Effector memory CD8-positive, alpha-beta T cell (primary cell): ENCODE results near the gene LAMP1.
"Not testable (repeated sequence)": the region's sequence is repeated elsewhere in the genome, so short reads cannot be mapped to it uniquely, and the experiment has no call there.

ENCODE experiments used
- ATAC-seq: fragments of 150-1000 bp; cut with Tn5 transposase; replicated peaks from 2 replicates; pipeline ENCODE4 v1.10.0; 2021; ENCODE audit warnings: mild to moderate bottlenecking, moderate library complexity
- DNase-seq, 3 experiments: peaks; one replicate each; pipeline ENCODE4 v3.0.0; 2021
- H3K27ac Mint-ChIP-seq, 2 donors: one replicate each; pipeline ENCODE4 v1.8.0; 2022; ENCODE audit warnings: mild to moderate bottlenecking in 2 of 2, mixed read lengths in 2 of 2, moderate library complexity in 2 of 2
- H3K27me3 Mint-ChIP-seq, 2 donors: one replicate each; pipeline ENCODE4 v1.8.0; 2022; ENCODE audit warnings: mixed read lengths in 2 of 2
- H3K36me3 Mint-ChIP-seq: one replicate; pipeline ENCODE4 v1.8.0; 2022; ENCODE audit warnings: mild to moderate bottlenecking, moderate library complexity, mixed read lengths; ENCODE audit not compliant: insufficient read depth
- H3K4me1 Mint-ChIP-seq, 2 donors: one replicate each; pipeline ENCODE4 v1.8.0; 2022; ENCODE audit warnings: low read depth in 2 of 2, mixed read lengths in 2 of 2
- H3K4me3 Mint-ChIP-seq, 2 donors: one replicate each; pipeline ENCODE4 v1.8.0; 2022; ENCODE audit warnings: mild to moderate bottlenecking in 2 of 2, mixed read lengths in 2 of 2, moderate library complexity in 2 of 2
- H3K9me3 Mint-ChIP-seq, 2 donors: one replicate each; pipeline ENCODE4 v1.8.0; 2022; ENCODE audit warnings: mixed read lengths in 2 of 2

LAMP1 gene

DNA sequence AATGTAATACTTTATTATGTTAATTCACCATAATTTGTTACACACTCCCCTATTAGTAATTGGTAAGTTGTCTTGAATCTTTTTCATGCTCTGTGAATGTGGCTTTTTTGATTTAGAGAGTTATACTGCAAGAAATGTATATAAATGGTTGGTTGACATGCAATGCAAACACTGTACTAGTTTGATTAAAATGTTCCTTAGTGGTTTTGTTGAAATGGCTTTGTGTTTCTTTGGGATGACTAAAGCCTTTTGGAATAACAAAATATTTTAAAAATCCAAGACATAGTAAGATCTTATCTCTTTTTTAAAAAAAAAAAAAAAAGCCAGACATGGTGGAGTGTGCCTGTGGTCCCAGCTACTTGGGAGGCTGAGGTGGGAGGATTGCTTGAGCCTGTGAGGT lies 10.5 kb downstream of the LAMP1 start:
- DNase-seq (no peak), ATAC-seq (no peak)
- Mint-ChIP-seq H3K4me1 (peaks cover 19 to 26% of the 10 kb centered on the region in 2 donors), H3K36me3 (peaks cover 70% of the 10 kb centered on the region), H3K9me3 (no peaks in the 10 kb centered on the region), H3K27ac (peak overlapping the region in 1 of 2 donors; percentile 22), H3K27me3 (no peaks in the 10 kb centered on the region), H3K4me3 (no peak overlapping the region)

DNA sequence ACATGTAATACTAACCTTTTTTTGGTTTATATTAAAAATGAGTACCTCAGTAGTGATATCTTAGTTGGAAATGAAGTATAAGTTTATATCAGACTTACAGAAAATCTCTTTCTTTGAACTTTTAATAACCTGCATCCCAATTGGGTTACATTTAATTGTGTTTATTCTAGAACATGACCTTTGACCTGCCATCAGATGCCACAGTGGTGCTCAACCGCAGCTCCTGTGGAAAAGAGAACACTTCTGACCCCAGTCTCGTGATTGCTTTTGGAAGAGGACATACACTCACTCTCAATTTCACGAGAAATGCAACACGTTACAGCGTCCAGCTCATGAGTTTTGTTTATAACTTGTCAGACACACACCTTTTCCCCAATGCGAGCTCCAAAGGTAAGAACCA lies 12.4 kb downstream of the LAMP1 start:
- no peak for ATAC-seq
- H3K4me3 Mint-ChIP-seq = no peak overlapping the region
- peaks cover 68% of the 10 kb centered on the region for H3K36me3 Mint-ChIP-seq

DNA sequence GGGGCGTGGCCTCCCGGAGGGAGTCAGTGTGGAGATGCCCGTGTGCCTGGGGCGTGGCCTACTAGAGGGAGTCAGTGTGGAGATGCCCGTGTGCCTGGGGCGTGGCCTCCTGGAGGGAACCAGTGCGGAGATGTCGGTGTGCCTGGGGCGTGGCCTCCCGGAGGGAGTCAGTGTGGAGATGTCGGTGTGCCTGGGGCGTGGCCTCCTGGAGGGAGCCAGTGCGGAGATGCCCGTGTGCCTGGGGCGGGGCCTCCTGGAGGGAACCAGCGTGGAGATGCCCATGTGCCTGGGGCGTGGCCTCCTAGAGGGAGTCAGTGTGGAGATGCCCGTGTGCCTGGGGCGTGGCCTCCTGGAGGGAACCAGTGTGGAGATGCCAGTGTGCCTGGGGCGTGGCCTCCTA lies 17.1 kb downstream of the LAMP1 start:
- H3K9me3 Mint-ChIP-seq, H3K27me3 Mint-ChIP-seq, H3K27ac Mint-ChIP-seq, H3K4me3 Mint-ChIP-seq, DNase-seq, ATAC-seq: not testable (repeated sequence)
- Mint-ChIP-seq H3K4me1 (peaks cover 9 to 14% of the 10 kb centered on the region in 2 donors), H3K36me3 (peaks cover 68% of the 10 kb centered on the region)

More for the DNA sequence above, 12.4 kb downstream of the LAMP1 start:
- DNase-seq = no peak
- Mint-ChIP-seq H3K4me1 (peaks cover 13 to 15% of the 10 kb centered on the region in 2 donors), H3K27ac (no peak overlapping the region), H3K27me3 (no peaks in the 10 kb centered on the region), H3K9me3 (no peaks in the 10 kb centered on the region)

DNA sequence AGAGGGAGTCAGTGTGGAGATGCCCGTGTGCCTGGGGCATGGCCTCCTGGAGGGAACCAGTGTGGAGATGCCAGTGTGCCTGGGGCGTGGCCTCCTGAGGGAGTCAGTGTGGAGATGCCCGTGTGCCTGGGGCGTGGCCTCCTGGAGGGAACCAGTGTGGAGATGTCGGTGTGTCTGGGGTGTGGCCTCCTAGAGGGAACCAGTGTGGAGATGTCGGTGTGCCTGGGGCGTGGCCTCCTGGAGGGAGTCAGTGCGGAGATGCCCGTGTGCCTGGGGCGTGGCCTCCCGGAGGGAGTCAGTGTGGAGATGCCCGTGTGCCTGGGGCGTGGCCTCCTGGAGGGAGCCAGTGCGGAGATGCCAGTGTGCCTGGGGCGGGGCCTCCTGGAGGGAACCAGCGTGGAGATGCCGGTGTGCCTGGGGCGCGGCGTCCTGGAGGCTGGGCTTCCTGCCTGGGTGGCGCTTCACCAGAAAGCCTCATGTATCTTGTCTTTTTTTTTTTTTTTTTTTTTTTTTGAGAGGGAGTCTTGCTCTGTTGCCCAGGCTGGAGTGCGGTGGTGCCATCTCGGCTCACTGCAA lies 17.9 kb downstream of the LAMP1 start:
- not testable (repeated sequence) for H3K27ac Mint-ChIP-seq, ATAC-seq, H3K27me3 Mint-ChIP-seq, H3K4me3 Mint-ChIP-seq, DNase-seq, H3K9me3 Mint-ChIP-seq
- peaks cover 9 to 14% of the 10 kb centered on the region in 2 donors for H3K4me1 Mint-ChIP-seq
- H3K36me3 Mint-ChIP-seq = peaks cover 64% of the 10 kb centered on the region

DNA sequence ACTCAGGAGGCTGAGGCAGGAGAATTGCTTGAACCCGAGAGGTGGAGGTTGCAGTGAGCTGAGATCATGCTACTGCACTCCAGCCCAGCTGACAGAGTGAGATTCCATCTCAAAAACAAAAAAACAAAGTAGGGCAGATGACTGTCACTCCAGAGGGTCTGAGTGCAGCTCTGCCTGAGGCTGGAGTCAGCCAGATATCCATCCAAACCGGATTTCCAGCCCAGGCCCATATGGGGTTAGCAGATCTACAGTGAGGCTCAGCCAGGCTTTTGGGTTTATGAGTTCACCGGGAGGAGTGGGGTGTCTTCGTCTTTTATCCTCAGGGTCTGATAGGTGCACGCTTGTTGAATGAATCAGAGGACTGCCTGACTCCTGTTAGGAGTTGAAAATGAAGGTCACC lies 19.0 kb downstream of the LAMP1 start:
- Mint-ChIP-seq H3K9me3 (no peaks in the 10 kb centered on the region), H3K27ac (no peak overlapping the region), H3K36me3 (peaks cover 64% of the 10 kb centered on the region), H3K4me3 (no peak overlapping the region), H3K4me1 (peaks cover 5 to 14% of the 10 kb centered on the region in 2 donors), H3K27me3 (no peaks in the 10 kb centered on the region)
- no peak for ATAC-seq
- no peak for DNase-seq

DNA sequence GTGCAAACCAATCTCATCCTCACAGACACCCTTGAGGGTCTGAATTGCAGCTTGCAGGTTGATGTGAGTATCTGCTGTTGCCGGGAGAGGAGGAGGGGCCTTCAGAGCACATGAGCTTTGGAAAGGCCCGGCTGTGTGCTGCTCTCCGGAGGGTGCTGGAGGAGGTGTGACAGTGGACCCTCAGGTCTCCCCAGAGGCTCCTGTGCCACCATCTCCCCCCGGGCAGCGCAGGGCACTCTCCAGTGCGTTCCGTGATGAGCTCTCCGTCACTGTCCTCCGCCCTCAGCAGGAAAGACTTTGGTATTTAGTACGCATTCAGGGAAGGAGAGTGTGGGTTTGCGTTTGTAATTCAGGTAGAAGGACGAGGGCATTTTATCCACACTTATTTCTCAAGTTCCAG lies 20.0 kb downstream of the LAMP1 start:
- Mint-ChIP-seq H3K9me3 (no peaks in the 10 kb centered on the region), H3K27ac (no peak overlapping the region), H3K4me1 (peaks cover 4 to 12% of the 10 kb centered on the region in 2 donors), H3K4me3 (no peak overlapping the region), H3K36me3 (peaks cover 64% of the 10 kb centered on the region), H3K27me3 (no peaks in the 10 kb centered on the region)
- no peak for DNase-seq
- no peak for ATAC-seq

DNA sequence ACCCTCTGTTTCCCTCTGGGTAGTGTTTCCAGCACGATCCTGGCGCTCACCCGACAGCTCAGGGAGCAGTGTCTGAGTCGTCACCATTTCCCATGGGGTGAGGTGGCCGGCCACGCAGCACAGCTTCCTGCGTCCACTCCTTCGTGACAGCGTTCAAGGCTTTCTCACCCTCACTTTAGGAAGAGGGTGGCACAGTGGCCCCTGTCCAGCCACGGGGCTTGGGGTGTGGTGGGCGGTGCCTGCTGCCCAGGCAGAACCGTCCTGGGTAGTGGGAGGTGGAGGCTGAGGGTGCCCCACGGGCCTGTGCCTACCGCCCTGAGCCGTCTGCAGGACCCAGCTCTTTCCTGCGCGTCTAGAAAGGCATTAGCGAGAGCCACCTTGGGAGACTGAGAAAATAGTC lies 21.9 kb downstream of the LAMP1 start:
- no peaks in the 10 kb centered on the region for H3K9me3 Mint-ChIP-seq
- DNase-seq (no peak), ATAC-seq (no peak)
- no peak overlapping the region for H3K4me3 Mint-ChIP-seq
- H3K27ac Mint-ChIP-seq = peak overlapping the region in 1 of 2 donors; percentile 26
- H3K36me3 Mint-ChIP-seq = peaks cover 67% of the 10 kb centered on the region
- no peaks in the 10 kb centered on the region for H3K27me3 Mint-ChIP-seq
- H3K4me1 Mint-ChIP-seq = peaks cover 0 to 7% of the 10 kb centered on the region in 2 donors

DNA sequence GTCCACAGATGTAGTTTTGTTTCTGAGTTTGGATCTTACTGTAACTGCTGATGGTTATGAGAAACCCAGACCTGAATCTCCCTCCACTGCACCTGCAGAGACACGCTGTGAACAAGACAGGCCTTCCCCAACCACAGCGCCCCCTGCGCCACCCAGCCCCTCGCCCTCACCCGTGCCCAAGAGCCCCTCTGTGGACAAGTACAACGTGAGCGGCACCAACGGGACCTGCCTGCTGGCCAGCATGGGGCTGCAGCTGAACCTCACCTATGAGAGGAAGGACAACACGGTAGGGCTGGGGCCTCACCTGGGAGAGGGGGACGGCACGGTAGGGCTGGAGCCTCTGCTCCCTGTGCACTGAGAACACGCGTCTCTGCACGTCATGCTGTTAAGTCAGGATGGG lies 22.3 kb downstream of the LAMP1 start:
- ATAC-seq = no peak
- no peaks in the 10 kb centered on the region for H3K9me3 Mint-ChIP-seq
- no peaks in the 10 kb centered on the region for H3K27me3 Mint-ChIP-seq
- no peak overlapping the region for H3K27ac Mint-ChIP-seq
- DNase-seq = no peak
- peaks cover 0 to 7% of the 10 kb centered on the region in 2 donors for H3K4me1 Mint-ChIP-seq
- no peak overlapping the region for H3K4me3 Mint-ChIP-seq
- peaks cover 66% of the 10 kb centered on the region for H3K36me3 Mint-ChIP-seq

DNA sequence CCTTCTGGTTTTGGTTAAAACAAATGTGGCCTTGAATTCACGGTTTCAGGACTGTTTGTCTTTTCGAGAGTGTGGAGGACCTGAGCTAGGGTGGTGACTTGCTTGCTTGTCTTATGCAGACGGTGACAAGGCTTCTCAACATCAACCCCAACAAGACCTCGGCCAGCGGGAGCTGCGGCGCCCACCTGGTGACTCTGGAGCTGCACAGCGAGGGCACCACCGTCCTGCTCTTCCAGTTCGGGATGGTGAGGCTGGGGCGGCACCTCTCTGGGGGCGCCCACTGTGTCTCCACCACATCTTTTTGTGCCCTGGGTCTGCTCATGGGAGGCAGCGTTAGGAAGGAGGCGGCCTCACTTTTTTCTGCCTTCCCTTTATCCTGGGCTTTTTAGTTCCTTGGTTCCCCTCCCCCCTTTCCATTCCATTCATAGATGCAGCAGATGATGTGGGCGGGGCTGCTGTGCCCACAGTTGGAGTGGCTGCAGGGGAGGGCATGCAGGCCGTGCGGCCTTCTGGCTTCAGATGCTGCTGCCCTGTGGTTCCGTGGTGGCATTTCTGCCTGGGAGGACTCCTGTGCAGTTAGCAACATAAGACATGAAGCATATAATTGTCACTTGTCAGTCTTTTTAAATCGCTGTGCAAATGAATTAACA lies 23.3 kb downstream of the LAMP1 start:
- no peaks in the 10 kb centered on the region for H3K27me3 Mint-ChIP-seq
- peaks cover 0 to 3% of the 10 kb centered on the region in 2 donors for H3K4me1 Mint-ChIP-seq
- H3K9me3 Mint-ChIP-seq = no peaks in the 10 kb centered on the region
- ATAC-seq (no peak), DNase-seq (no peak)
- no peak overlapping the region for H3K4me3 Mint-ChIP-seq
- H3K27ac Mint-ChIP-seq = no peak overlapping the region
- peaks cover 72% of the 10 kb centered on the region for H3K36me3 Mint-ChIP-seq

DNA sequence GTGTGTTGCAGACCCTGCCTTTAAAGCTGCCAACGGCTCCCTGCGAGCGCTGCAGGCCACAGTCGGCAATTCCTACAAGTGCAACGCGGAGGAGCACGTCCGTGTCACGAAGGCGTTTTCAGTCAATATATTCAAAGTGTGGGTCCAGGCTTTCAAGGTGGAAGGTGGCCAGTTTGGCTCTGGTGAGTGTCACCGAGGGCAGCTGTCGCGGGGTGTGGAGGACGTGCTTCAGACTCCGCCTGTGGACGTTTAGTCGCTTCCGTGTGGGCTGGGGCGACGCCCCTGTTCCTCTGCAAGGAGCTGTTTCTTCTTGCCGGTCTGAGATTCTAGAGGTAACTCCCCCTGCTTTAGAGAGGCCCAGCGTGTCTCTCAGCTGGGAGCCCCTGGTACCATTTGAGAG lies 24.5 kb downstream of the LAMP1 start:
- no peak overlapping the region for H3K27ac Mint-ChIP-seq
- no peak overlapping the region for H3K4me3 Mint-ChIP-seq
- DNase-seq (no peak), ATAC-seq (no peak)
- H3K9me3 Mint-ChIP-seq = no peaks in the 10 kb centered on the region
- H3K36me3 Mint-ChIP-seq = peaks cover 76% of the 10 kb centered on the region
- peaks cover 0 to 3% of the 10 kb centered on the region in 2 donors for H3K4me1 Mint-ChIP-seq
- no peaks in the 10 kb centered on the region for H3K27me3 Mint-ChIP-seq

DNA sequence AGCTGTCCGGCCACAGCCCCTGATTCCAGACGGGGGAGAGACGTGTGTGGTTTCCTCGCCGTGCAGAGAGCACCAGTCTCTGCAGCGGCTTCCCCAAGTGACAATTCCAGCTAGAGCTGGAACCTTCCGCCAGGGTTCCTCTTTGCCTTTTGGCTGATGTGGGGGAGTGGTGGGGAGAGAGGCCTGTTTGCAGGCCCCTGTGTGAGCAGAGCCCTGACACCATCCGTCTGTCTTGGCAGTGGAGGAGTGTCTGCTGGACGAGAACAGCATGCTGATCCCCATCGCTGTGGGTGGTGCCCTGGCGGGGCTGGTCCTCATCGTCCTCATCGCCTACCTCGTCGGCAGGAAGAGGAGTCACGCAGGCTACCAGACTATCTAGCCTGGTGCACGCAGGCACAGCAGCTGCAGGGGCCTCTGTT lies 25.0 kb downstream of the LAMP1 start:
- no peak for DNase-seq
- H3K4me1 Mint-ChIP-seq = peaks cover 0 to under 1% of the 10 kb centered on the region in 2 donors
- H3K4me3 Mint-ChIP-seq = no peak overlapping the region
- no peak for ATAC-seq
- no peaks in the 10 kb centered on the region for H3K27me3 Mint-ChIP-seq
- no peak overlapping the region for H3K27ac Mint-ChIP-seq
- no peaks in the 10 kb centered on the region for H3K9me3 Mint-ChIP-seq
- H3K36me3 Mint-ChIP-seq = peaks cover 72% of the 10 kb centered on the region

DNA sequence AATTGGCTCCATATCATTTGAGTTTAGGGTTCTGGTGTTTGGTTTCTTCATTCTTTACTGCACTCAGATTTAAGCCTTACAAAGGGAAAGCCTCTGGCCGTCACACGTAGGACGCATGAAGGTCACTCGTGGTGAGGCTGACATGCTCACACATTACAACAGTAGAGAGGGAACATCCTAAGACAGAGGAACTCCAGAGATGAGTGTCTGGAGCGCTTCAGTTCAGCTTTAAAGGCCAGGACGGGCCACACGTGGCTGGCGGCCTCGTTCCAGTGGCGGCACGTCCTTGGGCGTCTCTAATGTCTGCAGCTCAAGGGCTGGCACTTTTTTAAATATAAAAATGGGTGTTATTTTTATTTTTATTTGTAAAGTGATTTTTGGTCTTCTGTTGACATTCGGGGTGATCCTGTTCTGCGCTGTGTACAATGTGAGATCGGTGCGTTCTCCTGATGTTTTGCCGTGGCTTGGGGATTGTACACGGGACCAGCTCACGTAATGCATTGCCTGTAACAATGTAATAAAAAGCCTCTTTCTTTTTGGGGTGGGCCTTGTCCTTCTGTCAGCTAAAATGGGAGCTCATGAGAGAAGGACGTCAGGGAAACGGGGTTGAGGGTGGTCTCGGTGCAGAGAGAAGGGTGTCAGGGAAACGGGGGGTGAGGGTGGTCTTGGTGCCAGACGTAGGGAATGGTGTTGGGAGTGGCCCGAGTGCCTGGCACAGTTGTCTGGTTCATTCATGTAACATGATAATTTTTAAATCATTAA lies 26.0 kb downstream of the LAMP1 start:
- Mint-ChIP-seq H3K9me3 (no peaks in the 10 kb centered on the region), H3K4me3 (no peak overlapping the region), H3K27ac (no peak overlapping the region), H3K36me3 (peaks cover 72% of the 10 kb centered on the region), H3K4me1 (peaks cover under 1% of the 10 kb centered on the region in 2 donors), H3K27me3 (no peaks in the 10 kb centered on the region)
- ATAC-seq = no peak
- no peak for DNase-seq

DNA sequence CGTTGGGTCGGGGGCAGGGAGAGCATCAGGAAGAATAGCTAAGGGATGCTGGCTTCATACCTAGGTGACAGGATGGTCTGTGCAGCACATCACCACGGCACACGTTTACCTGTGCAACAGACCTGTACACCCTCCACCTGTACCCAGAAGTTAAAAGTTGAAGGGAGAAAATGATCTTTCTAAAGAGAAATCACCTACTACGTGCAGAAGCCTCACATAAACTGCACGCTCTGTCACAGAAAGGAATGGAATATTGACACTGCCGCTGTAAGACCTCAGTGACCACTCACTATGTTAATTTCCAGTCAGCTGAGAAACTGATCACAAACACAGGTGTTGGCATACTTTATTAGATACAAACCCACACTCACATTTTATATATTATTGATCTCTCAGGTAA lies 26.8 kb downstream of the LAMP1 start:
- peaks cover 4% of the 10 kb centered on the region in 2 donors for H3K4me1 Mint-ChIP-seq
- H3K27me3 Mint-ChIP-seq = no peaks in the 10 kb centered on the region
- ATAC-seq = no peak
- no peak overlapping the region for H3K4me3 Mint-ChIP-seq
- no peak for DNase-seq
- H3K36me3 Mint-ChIP-seq = peaks cover 68% of the 10 kb centered on the region
- H3K27ac Mint-ChIP-seq = peak overlapping the region in 1 of 2 donors; percentile 44
- no peaks in the 10 kb centered on the region for H3K9me3 Mint-ChIP-seq

DNA sequence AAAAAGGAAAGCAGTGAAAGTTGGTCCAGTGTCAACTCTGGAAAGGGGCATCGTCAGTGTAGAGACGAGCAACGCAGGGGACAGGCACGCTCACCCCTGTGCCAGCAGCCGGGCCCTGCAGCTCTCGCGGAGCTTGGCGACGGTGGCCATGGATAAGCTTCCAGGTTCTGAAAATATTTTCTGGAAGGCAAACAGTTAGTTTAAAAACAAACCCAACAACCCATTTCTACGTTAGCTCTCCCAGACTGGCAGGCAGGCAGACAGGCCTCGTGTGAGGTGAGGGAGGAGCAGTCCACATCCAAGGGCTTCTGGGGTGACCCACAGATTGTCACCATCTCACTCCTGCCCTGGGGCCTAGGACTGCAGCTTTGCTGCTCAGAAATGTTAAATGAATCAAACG lies 27.4 kb downstream of the LAMP1 start:
- Mint-ChIP-seq H3K4me1 (peaks cover 4% of the 10 kb centered on the region in 2 donors), H3K36me3 (peaks cover 68% of the 10 kb centered on the region), H3K27ac (peak overlapping the region in 1 of 2 donors; percentile 44), H3K4me3 (no peak overlapping the region), H3K9me3 (no peaks in the 10 kb centered on the region), H3K27me3 (no peaks in the 10 kb centered on the region)
- no peak for DNase-seq
- no peak for ATAC-seq
